HEK293 (cell line): ENCODE results near the gene MUC15.

Experiments
- CTCF ChIP-seq: fragments of 450-650 bp; formaldehyde crosslinking; IDR thresholded peaks from 2 replicates; pipeline ENCODE4 v1.5.1; 2016; ENCODE audit warnings: missing biosample characterization, missing genetic modification characterization
- ZNF23 ChIP-seq: fragments of 450-650 bp; formaldehyde crosslinking; IDR thresholded peaks from 2 replicates; pipeline ENCODE4 v1.5.1; 2016; ENCODE audit warnings: missing biosample characterization, missing genetic modification characterization, borderline replicate concordance

- TF ChIP-seq CTCF (tag by site-specific recombination) (no peak), ZNF23 (tag by site-specific recombination) (no peak)
Observed at GRCh38 chr11:26618441-26618840, 46.4 kb upstream of the MUC15 start.
